Nucleus accumbens (tissue), 56 donors: ENCODE results near the gene GPX5.
"Not testable (repeated sequence)": the region's sequence is repeated elsewhere in the genome, so short reads cannot be mapped to it uniquely, and the experiment has no call there.

ENCODE experiments used
- DNase-seq, 56 donors: peaks; one replicate each; lab custom pipeline; 2025; lab: John Stamatoyannopoulos, UW

Gene GPX5

GRCh38 chr6:28525496-28526039 lies at the start of gene GPX5:
Gene GPX5 (plus strand): TSS chr6:28525881. CDS start chr6:28526014, 133 bp downstream.
- DNase-seq, result no peak

- no peak for DNase-seq
Measured at GRCh38 chr6:28478518-28478917, 47.2 kb upstream of the GPX5 start.

GRCh38 chr6:28480253-28480932 lies 45.3 kb upstream of the GPX5 start:
- DNase-seq, result no peak

- no peak for DNase-seq
Measured at GRCh38 chr6:28485482-28485881, 40.2 kb upstream of the GPX5 start.

GRCh38 chr6:28486533-28486932 lies 39.1 kb upstream of the GPX5 start:
- no peak for DNase-seq

GRCh38 chr6:28486988-28487742 lies 38.5 kb upstream of the GPX5 start:
- no peak for DNase-seq

GRCh38 chr6:28488916-28489365 lies 36.7 kb upstream of the GPX5 start:
- peak in 18 of 56 donors; percentile 0 to 58 (median 6) for DNase-seq

- peak in 24 of 56 donors; percentile 2 to 36 (median 10) for DNase-seq
Measured at GRCh38 chr6:28489366-28490204, 36.1 kb upstream of the GPX5 start.

- peak in 3 of 56 donors; percentile 14 to 17 (median 15) for DNase-seq
Measured at GRCh38 chr6:28490205-28490890, 35.3 kb upstream of the GPX5 start.

GRCh38 chr6:28491984-28492317 lies 33.7 kb upstream of the GPX5 start:
- no peak for DNase-seq

- DNase-seq, result no peak
Measured at GRCh38 chr6:28496099-28496779, 29.4 kb upstream of the GPX5 start.

- no peak for DNase-seq
Measured at GRCh38 chr6:28497306-28497705, 28.4 kb upstream of the GPX5 start.

- no peak for DNase-seq
Measured at GRCh38 chr6:28497893-28498292, 27.8 kb upstream of the GPX5 start.

- no peak for DNase-seq
Measured at GRCh38 chr6:28501259-28501658, 24.4 kb upstream of the GPX5 start.

GRCh38 chr6:28502136-28502535 lies 23.5 kb upstream of the GPX5 start:
- not testable (repeated sequence) for DNase-seq

- DNase-seq, result not testable (repeated sequence)
Measured at GRCh38 chr6:28502709-28503305, 22.9 kb upstream of the GPX5 start.

- DNase-seq, result no peak
Measured at GRCh38 chr6:28505733-28506132, 19.9 kb upstream of the GPX5 start.

GRCh38 chr6:28506807-28507475 lies 18.7 kb upstream of the GPX5 start:
- no peak for DNase-seq
